HepG2 (cell line): ENCODE data around the gene MAML1. TPM values are rescaled to one million over a fixed set of nuclear protein-coding genes. Genes with fewer than 3 reads are reported as not detected.

Experiments used
- AHR ChIP-seq: IDR thresholded peaks from 2 replicates; pipeline ENCODE4 v1.6.1; 2018; ENCODE audit warnings: missing genetic modification reagents, missing compliant biosample characterization
- BHLHE40 ChIP-seq: IDR thresholded peaks from 2 replicates; pipeline ENCODE4 v1.6.1; 2011; ENCODE audit warnings: low read length, improper control_type of control experiment
- CENPT ChIP-seq: sonication (generic); formaldehyde crosslinking; IDR thresholded peaks from 2 replicates; pipeline ENCODE4 v1.8.0; 2022; ENCODE audit warnings: low read depth, mild to moderate bottlenecking, moderate library complexity, missing genetic modification reagents
- NCOA2 ChIP-seq: sonication (generic); formaldehyde crosslinking; IDR thresholded peaks from 2 replicates; pipeline ENCODE4 v1.8.0; 2022; ENCODE audit warnings: inconsistent platforms
- PCBP1 ChIP-seq: fragments of 200-400 bp; formaldehyde crosslinking; IDR thresholded peaks from 2 replicates; pipeline ENCODE4 v1.6.1; 2017; ENCODE audit warnings: mild to moderate bottlenecking, low read depth, low read length, borderline replicate concordance
- PCBP2 ChIP-seq: fragments of 200-400 bp; formaldehyde crosslinking; optimal IDR thresholded peaks from 2 replicates; pipeline ENCODE3; 2018; ENCODE audit warnings: low read length, low read depth; ENCODE audit not compliant: poor library complexity, severe bottlenecking
- PRDM10 ChIP-seq: sonication (generic); formaldehyde crosslinking; IDR thresholded peaks from 2 replicates; pipeline ENCODE4 v1.4.0; 2020; ENCODE audit warnings: low read depth, missing genetic modification reagents
- SMAD1 ChIP-seq: sonication (generic); formaldehyde crosslinking; IDR thresholded peaks from 2 replicates; pipeline ENCODE4 v1.4.0; 2020; ENCODE audit warnings: missing genetic modification reagents, low read depth, mild to moderate bottlenecking, borderline replicate concordance
- TARDBP ChIP-seq: sonication (generic); formaldehyde crosslinking; IDR thresholded peaks from 2 replicates; pipeline ENCODE4 v1.8.0; 2022; ENCODE audit warnings: mild to moderate bottlenecking, missing genetic modification reagents
- TBL1XR1 ChIP-seq: fragments of 150-350 bp; IDR thresholded peaks from 2 replicates; pipeline ENCODE4 v1.6.1; 2014; ENCODE audit warnings: borderline replicate concordance, low read length; ENCODE audit not compliant: partially characterized antibody
- ZFP1 ChIP-seq: IDR thresholded peaks from 2 replicates; pipeline ENCODE4 v1.6.1; 2016
- ZGPAT ChIP-seq: IDR thresholded peaks from 2 replicates; pipeline ENCODE4 v1.6.1; 2016; ENCODE audit warnings: mild to moderate bottlenecking
- ZNF121 ChIP-seq: sonication (generic); formaldehyde crosslinking; IDR thresholded peaks from 2 replicates; pipeline ENCODE4 v1.5.0; 2020; ENCODE audit warnings: mild to moderate bottlenecking, missing genetic modification reagents
- ZNF275 ChIP-seq: sonication (generic); formaldehyde crosslinking; IDR thresholded peaks from 2 replicates; pipeline ENCODE4 v1.8.0; 2022; ENCODE audit warnings: missing genetic modification reagents, mild to moderate bottlenecking, inconsistent platforms, borderline replicate concordance
- ZNF329 ChIP-seq: sonication (generic); formaldehyde crosslinking; IDR thresholded peaks from 2 replicates; pipeline ENCODE4 v1.9.0; 2021; ENCODE audit warnings: low read depth, mild to moderate bottlenecking, missing genetic modification reagents
- ZNF567 ChIP-seq: sonication (generic); formaldehyde crosslinking; IDR thresholded peaks from 2 replicates; pipeline ENCODE4 v1.8.1; 2023; ENCODE audit warnings: mild to moderate bottlenecking, missing genetic modification reagents, borderline replicate concordance
- ZNF652 ChIP-seq: IDR thresholded peaks from 2 replicates; pipeline ENCODE4 v1.6.1; 2016; ENCODE audit warnings: low read depth, borderline replicate concordance
- ZNF691 ChIP-seq: sonication (generic); formaldehyde crosslinking; IDR thresholded peaks from 2 replicates; pipeline ENCODE4 v1.4.0; 2020; ENCODE audit warnings: missing genetic modification reagents, low read depth, mild to moderate bottlenecking, borderline replicate concordance
- ZNF883 ChIP-seq: sonication (generic); formaldehyde crosslinking; IDR thresholded peaks from 2 replicates; pipeline ENCODE4 v1.5.1; 2020; ENCODE audit warnings: mild to moderate bottlenecking, missing genetic modification reagents; ENCODE audit errors: not compliant biosample characterization
- polyA plus RNA-seq, 8 experiments: library from polyadenylated mRNA; depleted of rRNA in 3 of 8; stranded (reverse) in 7 of 8; unstranded in 1 of 8; fragments of >200 nt; fragmentation: Illumina TruSeq in 4 of 8; extraction: Trizol in 4 of 8; gene quantifications; 2 replicates each; pipeline versions ENCODE4 v1.2.1 to v1.2.3, GENCODE V29; 2011 to 2016; ENCODE audit warnings: low read depth in 4 of 8, missing spikeins in 1 of 8, mixed read lengths in 1 of 8; ENCODE audit not compliant: insufficient read depth in 1 of 8
- total RNA-seq, 5 experiments: library from RNA; depleted of rRNA; stranded (reverse); fragments of >200 nt; fragmentation: Illumina TruSeq; extraction: Trizol; gene quantifications; 2 replicates each; pipeline ENCODE4 v1.2.3, GENCODE V29; 2016; ENCODE audit warnings: low read depth in 1 of 5

The MAML1 gene
- total and polyA plus RNA-seq, 2 of the 13 experiments (the other 11 are each of a cell fraction or from before 2014, with no cell fraction given): 10.0 to 10.8 TPM

- TF ChIP-seq PRDM10 (CRISPR knock-in tag) (no peak), TARDBP (CRISPR knock-in tag) (no peak), NCOA2 (CRISPR knock-in tag) (0 out of 2 replicates have a peak, but pooled peaks have one; percentile 32), ZNF883 (CRISPR knock-in tag) (no peak), ZNF329 (CRISPR knock-in tag) (no peak), SMAD1 (no peak), ZGPAT (CRISPR knock-in tag) (peak; percentile 53; the same call in 1 of the 2 replicates), CENPT (CRISPR knock-in tag) (no peak), ZNF121 (CRISPR knock-in tag) (no peak), ZNF275 (CRISPR knock-in tag) (no peak), AHR (CRISPR knock-in tag) (no peak), PCBP2 (no peak), BHLHE40 (no peak), PCBP1 (no peak), ZNF652 (CRISPR knock-in tag) (no peak), ZFP1 (CRISPR knock-in tag) (no peak), ZNF691 (CRISPR knock-in tag) (no peak), ZNF567 (CRISPR knock-in tag) (no peak), TBL1XR1 (no peak)
These were observed 92.1 kb downstream of the MAML1 start (continued) for GRCh38 chr5:179824745-179825112.
